Cardiac fibroblast (primary cell): ENCODE measurements around the gene GLRX3.
"Not testable (repeated sequence)": the region's sequence is repeated elsewhere in the genome, so short reads cannot be mapped to it uniquely, and the experiment has no call there.

Experiments used
- DNase-seq, 2 donors: peaks; one replicate each; pipeline versions ENCODE4 v3.0.0 to v3.0.0-alpha.2; 2010; ENCODE audit warnings: low read depth in 2 of 2
- H3K4me3 ChIP-seq, 2 donors: replicated peaks in 1 of 2; 1 replicate in 1 of 2; 2 replicates in 1 of 2; pipeline ENCODE4 v1.5.1; 2011; ENCODE audit warnings: low read depth in 2 of 2, low read length in 2 of 2, mild to moderate bottlenecking in 2 of 2, moderate library complexity in 1 of 2
- TF ChIP-seq, protein P1 (sequence below): IDR thresholded peaks from one replicate; pipeline ENCODE4 v1.5.1; 2011; ENCODE audit warnings: low read depth, mild to moderate bottlenecking, low read length, inconsistent platforms

GLRX3 gene

DNA sequence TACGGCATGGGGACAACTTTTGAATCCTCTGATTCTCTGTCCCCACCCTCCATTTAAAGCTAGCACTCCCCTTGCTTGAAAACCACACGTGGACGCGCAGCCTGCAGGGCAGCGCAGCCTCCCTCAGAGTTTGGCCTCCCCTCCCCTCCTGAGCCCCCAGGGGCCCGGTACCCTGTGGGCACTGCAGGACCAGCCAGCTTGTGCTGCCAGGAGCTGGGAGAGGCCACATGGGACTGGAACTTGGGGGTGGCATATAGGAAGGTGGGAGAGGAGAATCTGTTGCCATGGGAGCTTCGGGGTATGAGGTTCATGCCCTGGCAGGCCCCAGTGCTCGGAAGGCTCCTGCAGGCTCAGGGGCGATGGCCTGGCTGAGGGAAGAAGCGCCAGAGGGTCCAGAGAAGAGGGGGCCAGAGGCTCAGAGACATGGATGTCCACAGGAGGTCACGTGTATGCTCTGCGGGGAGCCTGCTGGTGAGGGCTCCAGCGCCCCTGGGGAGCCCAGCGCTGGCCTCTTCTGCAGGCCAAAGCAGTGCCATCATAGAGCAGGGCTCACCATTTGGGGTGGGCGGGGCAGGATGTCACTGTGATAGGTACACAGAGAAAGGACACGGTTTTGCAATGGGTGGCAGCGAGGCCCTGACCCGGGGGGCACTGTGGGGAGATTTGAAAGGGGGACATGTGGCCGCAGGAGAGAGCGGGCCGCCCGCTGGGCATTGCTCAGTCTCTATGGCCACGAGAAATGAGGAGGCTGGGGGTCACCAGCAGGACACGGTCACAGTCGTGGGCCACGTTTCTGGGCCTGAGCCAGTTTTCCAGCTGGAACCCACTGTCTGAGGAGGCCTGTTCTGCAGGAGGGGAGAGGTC is 64.2 kb downstream of the GLRX3 start:
- H3K4me3 ChIP-seq = no peak overlapping the region
- no peak for DNase-seq
- TF ChIP-seq, protein P1, sequence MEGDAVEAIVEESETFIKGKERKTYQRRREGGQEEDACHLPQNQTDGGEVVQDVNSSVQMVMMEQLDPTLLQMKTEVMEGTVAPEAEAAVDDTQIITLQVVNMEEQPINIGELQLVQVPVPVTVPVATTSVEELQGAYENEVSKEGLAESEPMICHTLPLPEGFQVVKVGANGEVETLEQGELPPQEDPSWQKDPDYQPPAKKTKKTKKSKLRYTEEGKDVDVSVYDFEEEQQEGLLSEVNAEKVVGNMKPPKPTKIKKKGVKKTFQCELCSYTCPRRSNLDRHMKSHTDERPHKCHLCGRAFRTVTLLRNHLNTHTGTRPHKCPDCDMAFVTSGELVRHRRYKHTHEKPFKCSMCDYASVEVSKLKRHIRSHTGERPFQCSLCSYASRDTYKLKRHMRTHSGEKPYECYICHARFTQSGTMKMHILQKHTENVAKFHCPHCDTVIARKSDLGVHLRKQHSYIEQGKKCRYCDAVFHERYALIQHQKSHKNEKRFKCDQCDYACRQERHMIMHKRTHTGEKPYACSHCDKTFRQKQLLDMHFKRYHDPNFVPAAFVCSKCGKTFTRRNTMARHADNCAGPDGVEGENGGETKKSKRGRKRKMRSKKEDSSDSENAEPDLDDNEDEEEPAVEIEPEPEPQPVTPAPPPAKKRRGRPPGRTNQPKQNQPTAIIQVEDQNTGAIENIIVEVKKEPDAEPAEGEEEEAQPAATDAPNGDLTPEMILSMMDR = no peak

DNA sequence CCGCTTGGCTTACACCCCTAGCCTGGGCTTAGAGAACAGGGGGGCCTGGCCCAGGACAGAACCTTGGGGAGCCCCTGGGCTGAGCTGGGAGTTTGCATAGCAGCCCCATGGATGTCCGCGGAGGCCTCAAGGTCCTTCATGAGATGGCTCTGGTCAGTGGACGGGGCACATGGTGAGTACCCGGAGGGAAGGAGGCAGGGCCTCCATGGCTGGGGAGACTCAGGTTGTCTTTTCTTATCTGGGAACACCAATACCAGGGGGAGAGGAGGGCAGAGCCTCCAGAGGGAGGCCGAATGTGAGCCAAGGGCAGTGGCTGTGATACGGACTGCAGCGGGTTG is 64.8 kb downstream of the GLRX3 start:
- TF ChIP-seq, protein P1 = no peak
- DNase-seq = no peak
- no peak overlapping the region for H3K4me3 ChIP-seq

DNA sequence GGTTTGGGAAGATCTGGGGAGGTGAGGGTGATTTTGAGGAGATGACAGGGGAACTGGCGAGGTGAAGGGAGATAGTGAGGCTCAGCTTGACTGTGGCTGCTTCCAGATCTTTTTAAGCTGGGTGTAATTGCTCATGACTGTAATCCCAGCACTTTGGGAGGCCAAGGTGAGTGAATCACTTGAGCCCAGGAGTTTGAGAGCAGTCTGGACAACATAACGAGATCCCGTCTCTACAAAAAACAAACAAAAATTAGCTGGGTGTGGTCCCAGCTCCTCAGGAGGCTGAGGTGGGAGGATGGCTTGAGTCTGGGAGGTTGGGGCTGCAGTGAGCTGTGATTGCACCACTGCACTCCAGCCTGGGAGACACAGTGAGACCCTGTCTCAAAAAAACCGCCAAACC is 66.0 kb downstream of the GLRX3 start:
- not testable (repeated sequence) for H3K4me3 ChIP-seq, DNase-seq

DNA sequence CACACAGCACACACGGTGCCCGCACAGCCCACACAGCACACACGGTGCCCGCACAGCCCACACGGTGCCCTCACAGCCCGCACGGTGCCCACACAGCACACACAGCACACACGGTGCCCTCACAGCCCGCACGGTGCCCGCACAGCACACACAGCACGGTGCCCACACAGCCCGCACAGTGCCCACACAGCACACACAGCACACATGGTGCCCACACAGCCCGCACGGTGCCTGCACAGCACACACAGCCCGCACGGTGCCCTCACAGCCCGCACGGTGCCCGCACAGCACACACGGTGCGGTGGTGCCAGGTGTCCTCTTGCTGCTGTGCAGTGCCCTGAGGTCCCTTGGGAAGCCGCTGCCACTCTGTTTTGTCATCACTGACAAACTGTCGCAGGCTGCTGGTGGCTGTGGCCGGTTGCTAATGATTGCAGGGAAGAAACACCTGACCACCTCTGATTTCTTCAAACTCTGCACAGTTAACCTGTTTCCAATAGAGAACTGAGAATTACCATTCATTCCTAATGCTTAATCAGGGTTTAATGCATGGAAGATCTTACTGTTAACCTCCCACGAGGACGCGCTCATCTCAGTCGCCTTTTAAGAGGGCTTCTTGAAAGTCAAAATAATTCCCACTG is 66.9 kb downstream of the GLRX3 start:
- no peak overlapping the region for H3K4me3 ChIP-seq
- no peak for DNase-seq
- TF ChIP-seq, protein P1 = no peak

DNA sequence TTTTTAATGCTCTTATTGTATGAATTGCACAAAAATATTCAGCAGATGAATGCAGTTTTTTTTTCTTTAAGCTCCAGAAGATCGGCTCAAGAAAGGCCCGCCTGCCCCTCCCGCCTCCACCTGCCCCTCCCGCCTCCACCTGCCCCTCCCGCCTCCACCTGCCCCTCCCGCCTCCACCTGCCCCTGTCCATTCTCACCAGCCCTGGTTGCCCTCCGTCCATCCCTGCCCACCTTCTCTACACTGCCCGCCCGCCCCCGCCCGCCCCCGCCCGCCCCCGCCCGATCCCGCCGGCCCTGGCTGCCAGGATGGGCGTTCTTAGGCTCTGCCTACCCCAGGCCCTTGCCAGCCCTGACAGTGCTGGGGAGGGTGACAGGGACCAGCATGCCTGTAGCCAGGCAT is 67.4 kb downstream of the GLRX3 start:
- no peak for DNase-seq
- no peak overlapping the region for H3K4me3 ChIP-seq
- TF ChIP-seq, protein P1 = no peak

DNA sequence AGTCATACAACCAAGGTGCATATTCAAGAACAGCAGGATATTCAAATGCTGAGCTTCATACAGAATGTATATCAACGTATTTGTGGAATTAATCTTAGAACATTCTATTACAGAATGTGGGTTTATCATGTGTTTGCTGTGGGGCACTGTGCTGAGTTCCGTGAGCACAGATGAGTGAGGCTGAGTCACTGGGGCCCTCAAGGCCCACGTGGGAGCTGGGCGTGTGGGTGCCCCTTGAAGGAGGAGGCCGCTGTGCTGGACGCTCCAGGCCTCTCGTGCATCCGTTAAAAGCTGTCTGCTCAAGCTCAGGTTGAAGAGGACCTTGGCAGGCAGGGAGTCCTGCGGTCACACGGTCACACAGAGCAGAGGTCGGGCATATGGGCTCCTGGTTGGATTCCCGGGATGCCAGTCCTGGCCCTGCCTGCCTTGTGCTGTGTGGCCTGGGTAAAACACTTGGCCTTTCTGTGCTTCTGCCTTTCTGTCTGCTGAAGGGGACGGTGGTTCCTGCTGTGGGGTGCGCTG is 70.1 kb downstream of the GLRX3 start:
- TF ChIP-seq, protein P1 = no peak
- H3K4me3 ChIP-seq = no peak overlapping the region
- DNase-seq = no peak

DNA sequence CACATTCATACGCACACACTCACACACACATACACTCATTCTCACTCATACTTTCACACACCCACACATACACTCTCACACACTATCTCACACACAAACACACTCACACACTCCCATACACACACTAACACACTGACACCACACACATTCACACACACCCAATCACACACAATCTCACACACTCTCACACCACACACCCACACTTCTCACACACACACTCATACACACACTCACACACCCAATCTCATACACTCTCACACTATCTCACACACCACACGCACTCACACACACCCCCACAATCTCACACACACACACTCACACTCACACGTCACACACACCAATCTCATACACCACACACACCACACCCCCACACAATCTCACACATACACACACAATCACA is 71.0 kb downstream of the GLRX3 start:
- TF ChIP-seq, protein P1 = no peak
- DNase-seq = no peak
- no peak overlapping the region for H3K4me3 ChIP-seq
